Mammary epithelial cell (primary cell): ENCODE data around the gene DOCK11.

Experiments
- EZH2 ChIP-seq: IDR thresholded peaks from 2 replicates; pipeline ENCODE4 v1.6.1; 2012; ENCODE audit warnings: low read length, inconsistent platforms, borderline replicate concordance
- TF ChIP-seq, protein P1 (sequence below), 2 donors: IDR thresholded peaks in 1 of 2; conservative IDR thresholded peaks in 1 of 2; 2 replicates each; pipeline ENCODE4 v1.5.1; 2011 to 2012; ENCODE audit warnings: inconsistent platforms in 2 of 2, low read length in 2 of 2, mild to moderate bottlenecking in 2 of 2, control low read depth in 1 of 2, low read depth in 1 of 2; ENCODE audit not compliant: insufficient read depth in 1 of 2; ENCODE audit errors: extremely low read depth in 1 of 2

DNA sequence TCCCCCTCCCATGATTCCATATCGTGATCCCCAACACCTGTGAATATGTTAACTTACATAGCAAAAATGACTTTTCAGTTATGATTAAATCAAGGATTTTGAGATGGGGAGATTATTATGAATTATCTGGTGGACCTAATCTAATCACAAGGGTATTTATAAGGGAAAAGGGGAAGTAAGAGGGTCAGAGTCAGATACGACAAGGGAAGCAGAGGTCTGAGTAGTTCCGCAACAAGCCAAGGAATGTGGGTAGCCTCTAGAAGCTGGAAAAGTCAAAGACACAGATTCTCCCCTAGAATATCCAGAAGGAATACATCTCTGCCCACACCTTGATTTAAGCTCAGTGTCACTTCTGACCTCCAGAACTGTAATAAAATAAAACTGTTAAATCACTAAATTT lies 230.8 kb downstream of the DOCK11 start:
- TF ChIP-seq, protein P1, sequence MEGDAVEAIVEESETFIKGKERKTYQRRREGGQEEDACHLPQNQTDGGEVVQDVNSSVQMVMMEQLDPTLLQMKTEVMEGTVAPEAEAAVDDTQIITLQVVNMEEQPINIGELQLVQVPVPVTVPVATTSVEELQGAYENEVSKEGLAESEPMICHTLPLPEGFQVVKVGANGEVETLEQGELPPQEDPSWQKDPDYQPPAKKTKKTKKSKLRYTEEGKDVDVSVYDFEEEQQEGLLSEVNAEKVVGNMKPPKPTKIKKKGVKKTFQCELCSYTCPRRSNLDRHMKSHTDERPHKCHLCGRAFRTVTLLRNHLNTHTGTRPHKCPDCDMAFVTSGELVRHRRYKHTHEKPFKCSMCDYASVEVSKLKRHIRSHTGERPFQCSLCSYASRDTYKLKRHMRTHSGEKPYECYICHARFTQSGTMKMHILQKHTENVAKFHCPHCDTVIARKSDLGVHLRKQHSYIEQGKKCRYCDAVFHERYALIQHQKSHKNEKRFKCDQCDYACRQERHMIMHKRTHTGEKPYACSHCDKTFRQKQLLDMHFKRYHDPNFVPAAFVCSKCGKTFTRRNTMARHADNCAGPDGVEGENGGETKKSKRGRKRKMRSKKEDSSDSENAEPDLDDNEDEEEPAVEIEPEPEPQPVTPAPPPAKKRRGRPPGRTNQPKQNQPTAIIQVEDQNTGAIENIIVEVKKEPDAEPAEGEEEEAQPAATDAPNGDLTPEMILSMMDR (conservative IDR thresholded peaks at IDR 0.05 in 1 of 2, IDR thresholded peaks at IDR 0.05 in 1 of 2; ENCODE audit: extremely low read depth in 1 of 2, insufficient read depth in 1 of 2, low read depth in 1 of 2, low read length in 2 of 2), result no peak
- no peak for TF ChIP-seq EZH2
